Dedifferentiated amniotic fluid mesenchymal stem cell (primary cell): ENCODE measurements around the gene TMEM242.
"Not testable (repeated sequence)": the region's sequence is repeated elsewhere in the genome, so short reads cannot be mapped to it uniquely, and the experiment has no call there.

Source experiments
- DNase-seq: peaks from one replicate; pipeline ENCODE4 v3.0.0-alpha.2; 2016; ENCODE audit errors: extremely low spot score

The TMEM242 gene

GRCh38 chr6:157325069-157325805 lies 1.9 kb upstream of the TMEM242 start:
- DNase-seq: no peak

GRCh38 chr6:157323966-157324300 lies 614 bp upstream of the TMEM242 start:
- peak; percentile 67 for DNase-seq

DNA sequence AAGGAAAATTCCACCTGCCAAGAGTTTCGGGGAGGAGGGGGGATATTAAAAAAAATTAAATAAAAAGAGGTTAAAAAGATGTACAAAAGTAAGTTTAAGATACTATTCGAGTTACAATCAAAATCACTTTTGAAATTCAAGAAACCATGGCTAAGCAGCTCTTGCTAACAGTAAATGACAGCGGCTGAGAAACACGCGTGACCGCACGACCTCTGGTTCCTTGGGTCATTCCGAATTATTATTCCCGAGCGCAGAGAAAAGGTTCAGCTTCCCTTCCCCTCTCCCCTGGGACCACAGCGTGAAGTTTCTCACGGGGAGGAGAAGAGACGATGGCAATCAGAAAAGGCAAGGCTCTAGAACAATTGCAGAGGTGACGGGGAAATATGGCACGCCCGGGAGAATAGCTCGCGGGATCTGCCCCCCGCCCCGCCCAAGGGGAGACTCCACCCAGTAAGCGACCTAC lies 496 bp downstream of the TMEM242 start:
- DNase-seq: peak; percentile 70

DNA sequence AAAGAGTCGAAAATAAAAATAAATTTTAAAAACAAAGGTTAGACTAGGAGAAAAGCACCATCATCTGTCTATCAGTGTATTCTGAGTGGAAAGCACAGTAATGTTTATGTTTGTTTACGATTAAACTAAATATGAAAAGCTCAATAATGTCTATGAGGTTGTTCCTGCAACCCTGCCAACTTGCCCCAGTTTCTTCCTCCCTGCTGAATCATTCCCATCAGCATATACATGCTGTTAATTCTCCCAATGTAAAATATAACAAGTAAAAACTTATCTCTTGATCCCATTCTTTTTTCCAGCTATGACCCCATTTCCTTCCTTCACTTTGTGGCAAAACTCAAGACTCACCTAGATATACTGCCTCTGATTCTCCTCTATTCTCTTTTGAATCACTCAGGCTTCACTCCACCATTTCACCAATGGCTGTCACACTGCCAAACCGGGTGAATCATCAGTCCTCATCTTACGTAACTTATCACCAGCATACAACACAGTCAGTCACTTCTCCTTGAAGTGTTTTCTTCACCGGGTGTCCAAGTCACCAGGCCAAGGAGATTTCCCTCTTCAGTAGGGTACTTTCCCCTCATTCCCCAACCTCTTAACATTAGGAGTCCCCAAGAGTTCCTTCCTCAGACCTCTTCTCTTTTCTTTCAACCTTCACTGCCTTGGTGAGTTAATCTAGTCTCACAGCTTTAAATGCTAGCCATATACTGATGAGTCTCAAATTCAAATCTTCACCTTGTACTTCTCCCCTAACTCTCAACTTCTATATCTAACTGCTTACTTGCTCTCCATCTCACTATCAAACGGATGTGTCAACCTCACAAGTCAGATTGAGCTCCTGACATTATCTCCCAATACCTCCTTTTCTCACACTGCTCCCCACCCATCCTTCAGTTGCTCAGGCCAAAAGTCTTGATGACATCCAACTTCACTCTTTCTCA lies 6.2 kb downstream of the TMEM242 start:
- peak; percentile 68 for DNase-seq

GRCh38 chr6:157314705-157315321 lies 8.5 kb downstream of the TMEM242 start:
- DNase-seq: peak; percentile 79

- no peak for DNase-seq
These were observed 9.5 kb downstream of the TMEM242 start for GRCh38 chr6:157313531-157314467.

DNA sequence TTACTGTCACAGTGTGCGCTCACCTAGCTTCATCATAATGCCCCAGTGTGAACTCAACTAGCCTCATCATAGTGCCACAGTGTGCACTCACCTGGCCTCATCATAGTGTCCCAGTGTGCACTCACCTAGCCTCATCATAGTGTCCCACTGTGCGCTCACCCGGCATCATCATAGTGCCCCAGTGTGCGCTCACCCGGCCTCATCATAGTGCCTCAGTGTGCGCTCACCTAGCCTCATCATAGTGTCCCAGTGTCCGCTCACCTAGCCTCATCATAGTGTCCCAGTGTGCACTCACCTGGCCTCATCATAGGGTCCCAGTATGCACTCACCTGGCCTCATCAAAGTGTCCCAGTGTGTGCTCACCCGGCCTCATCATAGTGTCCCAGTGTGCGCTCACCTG lies 10.6 kb downstream of the TMEM242 start:
- no peak for DNase-seq

DNA sequence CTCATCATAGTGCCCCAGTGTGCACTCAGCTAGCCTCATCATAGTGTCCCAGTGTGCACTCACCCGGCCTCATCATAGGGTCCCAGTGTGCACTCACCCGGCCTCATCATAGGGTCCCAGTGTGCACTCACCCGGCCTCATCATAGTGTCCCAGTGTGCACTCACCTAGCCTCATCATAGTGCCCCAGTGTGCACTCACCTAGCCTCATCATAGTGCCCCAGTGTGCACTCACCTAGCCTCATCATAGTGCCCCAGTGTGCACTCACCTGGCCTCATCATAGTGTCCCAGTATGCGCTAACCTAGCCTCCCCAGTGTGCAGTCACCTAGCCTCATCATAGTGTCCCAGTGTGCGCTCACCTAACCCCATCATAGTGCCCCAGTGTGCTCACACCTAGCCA lies 12.6 kb downstream of the TMEM242 start:
- DNase-seq: not testable (repeated sequence)

- no peak for DNase-seq
These were observed 15.7 kb downstream of the TMEM242 start for GRCh38 chr6:157307661-157308060.

GRCh38 chr6:157305670-157306653 lies 17.4 kb downstream of the TMEM242 start:
- DNase-seq: no peak

GRCh38 chr6:157304899-157305663 lies 18.2 kb downstream of the TMEM242 start:
- no peak for DNase-seq

DNA sequence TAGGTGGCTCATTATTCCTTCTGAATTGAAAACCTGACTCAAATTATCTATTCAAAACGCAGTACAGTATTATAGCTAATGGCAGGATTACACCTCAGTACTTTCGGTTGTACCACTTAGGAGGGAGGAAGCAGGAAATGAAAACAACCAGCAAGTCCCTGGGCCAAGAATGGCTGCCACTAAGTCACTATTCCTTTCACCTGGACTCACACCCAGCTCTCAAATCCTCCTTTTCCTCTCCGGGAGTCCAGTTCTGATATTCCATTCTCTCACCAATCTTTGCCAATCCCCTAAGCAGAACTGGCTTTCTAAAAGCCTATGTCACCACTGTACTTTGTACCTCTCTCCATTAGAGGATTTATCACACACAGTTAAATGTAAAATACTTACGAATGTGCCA lies 20.6 kb downstream of the TMEM242 start:
- no peak for DNase-seq

DNA sequence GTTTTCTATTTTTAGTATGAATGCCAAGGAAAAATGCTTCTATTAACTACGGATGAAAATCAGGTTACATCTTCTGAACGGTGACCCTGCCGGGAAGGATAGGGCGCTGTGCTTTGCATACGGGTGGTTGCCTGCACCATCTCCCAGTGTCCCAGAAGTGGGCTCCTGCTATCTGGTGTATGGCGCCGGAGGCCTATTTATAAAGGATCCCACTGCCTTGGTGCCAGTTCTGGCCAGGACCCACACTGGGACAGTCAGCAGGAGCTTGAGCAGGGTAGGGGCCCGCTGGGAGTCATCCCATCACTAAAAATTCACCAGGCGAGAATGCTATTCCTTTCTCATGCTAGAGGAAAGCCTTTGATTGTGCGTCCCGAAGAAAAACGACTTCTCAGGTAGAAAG lies 22.9 kb downstream of the TMEM242 start:
- DNase-seq: no peak

DNA sequence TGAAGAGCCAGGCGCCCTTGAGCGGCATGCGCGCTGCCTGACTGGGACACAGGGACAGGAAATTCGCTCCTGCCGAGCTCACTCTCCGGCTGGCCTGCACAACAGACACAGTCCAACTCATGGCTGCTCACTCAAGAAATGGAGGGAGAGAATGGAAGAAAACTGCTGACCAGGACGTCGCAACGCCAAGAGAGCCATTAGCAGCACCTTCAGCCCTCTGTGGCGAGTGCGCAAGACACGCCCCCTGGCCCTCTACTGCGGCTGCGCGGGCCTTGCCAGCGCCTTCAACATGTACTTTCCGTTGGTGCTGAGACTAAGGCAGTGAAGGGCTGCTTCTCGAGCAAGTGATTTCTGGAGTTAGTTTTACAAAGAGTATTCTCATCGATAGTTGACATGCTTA lies 23.3 kb downstream of the TMEM242 start:
- DNase-seq: no peak

- DNase-seq: no peak
These were observed 25.0 kb downstream of the TMEM242 start for GRCh38 chr6:157298216-157298724.

DNA sequence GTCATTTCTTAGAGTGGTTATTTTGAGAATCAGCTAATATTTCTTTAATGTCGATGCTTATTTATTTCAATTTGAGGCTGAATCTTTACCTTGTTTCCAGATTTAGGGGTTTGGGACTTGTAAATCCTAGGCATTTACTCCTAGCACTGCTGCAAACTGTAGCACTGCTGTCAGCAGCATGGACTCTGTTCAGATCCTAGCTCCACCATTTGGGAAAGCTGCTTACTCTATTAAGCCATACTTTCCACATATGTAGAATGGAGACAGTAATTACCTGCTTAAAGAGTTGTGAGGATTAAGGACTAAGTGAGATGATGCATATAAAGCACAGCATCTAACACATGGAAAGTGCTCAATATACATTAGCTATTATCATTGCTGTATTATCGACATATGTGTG lies 28.7 kb downstream of the TMEM242 start:
- DNase-seq: no peak

- DNase-seq: no peak
These were observed 29.5 kb downstream of the TMEM242 start for GRCh38 chr6:157293780-157294179.

DNA sequence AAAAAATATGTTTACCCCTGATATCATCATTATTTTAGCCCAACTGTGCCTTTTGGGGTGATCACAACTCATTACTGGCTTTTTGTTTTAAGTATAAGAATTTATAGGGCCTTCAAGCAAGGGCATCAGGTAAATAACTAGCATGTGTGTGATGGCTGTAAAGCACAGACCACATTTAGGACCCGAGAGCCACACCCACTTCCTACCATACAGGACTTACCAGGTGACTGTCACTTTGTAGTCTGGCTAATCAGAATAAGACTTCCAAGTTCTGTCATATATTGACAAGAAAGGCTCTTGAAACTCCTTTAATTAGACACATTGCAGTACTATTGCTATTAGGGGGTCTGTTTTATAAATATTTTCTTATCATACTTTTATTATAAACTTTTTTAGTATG lies 31.1 kb downstream of the TMEM242 start:
- DNase-seq: no peak

GRCh38 chr6:157291356-157291755 lies 32.0 kb downstream of the TMEM242 start:
- DNase-seq: no peak
